Effector CD8-positive, alpha-beta T cell (primary cell): ENCODE measurements around the gene TRIM7.
"Not testable (repeated sequence)": the region's sequence is repeated elsewhere in the genome, so short reads cannot be mapped to it uniquely, and the experiment has no call there.

Source experiments
- DNase-seq: peaks from one replicate; lab custom pipeline; 2025; lab: John Stamatoyannopoulos, UW

Gene TRIM7

GRCh38 chr5:181212934-181213333 is 7.9 kb upstream of the TRIM7 start:
- no peak for DNase-seq

- no peak for DNase-seq
Measured at GRCh38 chr5:181212080-181212479, 7.1 kb upstream of the TRIM7 start.

GRCh38 chr5:181211208-181211607 is 6.2 kb upstream of the TRIM7 start:
- no peak for DNase-seq

- DNase-seq: not testable (repeated sequence)
Measured at GRCh38 chr5:181210698-181211097, 5.7 kb upstream of the TRIM7 start.

GRCh38 chr5:181210148-181210547 is 5.2 kb upstream of the TRIM7 start:
- DNase-seq: not testable (repeated sequence)

- DNase-seq: not testable (repeated sequence)
Measured at GRCh38 chr5:181209006-181209405, 4.0 kb upstream of the TRIM7 start.

- DNase-seq: no peak
Measured at GRCh38 chr5:181207960-181208253, 2.9 kb upstream of the TRIM7 start.

GRCh38 chr5:181207214-181207959 is 2.4 kb upstream of the TRIM7 start:
- no peak for DNase-seq

- no peak for DNase-seq
Measured at GRCh38 chr5:181205761-181206649, 1.0 kb upstream of the TRIM7 start.

GRCh38 chr5:181204113-181204825 is 727 bp downstream of the TRIM7 start:
- no peak for DNase-seq

GRCh38 chr5:181203777-181204112 is 1.3 kb downstream of the TRIM7 start:
- DNase-seq: no peak

GRCh38 chr5:181203093-181203711 is 1.8 kb downstream of the TRIM7 start:
- DNase-seq: no peak

- DNase-seq: no peak
Measured at GRCh38 chr5:181200816-181201215, 4.2 kb downstream of the TRIM7 start.

- DNase-seq: no peak
Measured at GRCh38 chr5:181199881-181200638, 4.9 kb downstream of the TRIM7 start.

- no peak for DNase-seq
Measured at GRCh38 chr5:181198905-181199519, 6.0 kb downstream of the TRIM7 start.

GRCh38 chr5:181198106-181198685 is 6.8 kb downstream of the TRIM7 start:
- no peak for DNase-seq

- no peak for DNase-seq
Measured at GRCh38 chr5:181197326-181197951, 7.6 kb downstream of the TRIM7 start.

GRCh38 chr5:181195249-181195761 is 9.7 kb downstream of the TRIM7 start:
- no peak for DNase-seq

- no peak for DNase-seq
Measured at GRCh38 chr5:181194489-181195248, 10.3 kb downstream of the TRIM7 start.
